Neutrophil (primary cell): Measurements from ENCODE around the gene SHISA9.

ENCODE experiments used
- H3K27ac ChIP-seq: fragments of 200-600 bp; sonication (generic); 2 replicates; pipeline ENCODE4 v1.5.1; 2016; ENCODE audit warnings: mild to moderate bottlenecking, moderate library complexity
- H3K27me3 ChIP-seq: fragments of 200-600 bp; sonication (generic); 2 replicates; pipeline ENCODE4 v1.6.0; 2016; ENCODE audit warnings: mild to moderate bottlenecking
- H3K36me3 ChIP-seq: fragments of 200-600 bp; sonication (generic); 2 replicates; pipeline ENCODE4 v1.5.1; 2017
- H3K4me1 ChIP-seq, 2 experiments: fragments of 200-600 bp in 1 of 2; sonication (generic) in 1 of 2; 1 replicate in 1 of 2; 2 replicates in 1 of 2; pipeline versions ENCODE4 v1.5.1 to v1.6.1; 2013 to 2016; ENCODE audit warnings: low read depth in 1 of 2, low read length in 1 of 2, mild to moderate bottlenecking in 1 of 2, moderate library complexity in 1 of 2; ENCODE audit not compliant: control insufficient read depth in 1 of 2, insufficient read depth in 1 of 2
- H3K4me3 ChIP-seq, 2 experiments: fragments of 200-600 bp in 1 of 2; sonication (generic) in 1 of 2; 1 replicate in 1 of 2; 2 replicates in 1 of 2; pipeline ENCODE4 v1.5.1; 2013 to 2016; ENCODE audit warnings: low read depth in 1 of 2, low read length in 1 of 2, mild to moderate bottlenecking in 1 of 2, moderate library complexity in 1 of 2
- H3K9me3 ChIP-seq: fragments of 200-600 bp; sonication (generic); 2 replicates; pipeline ENCODE4 v1.5.1; 2016
- CTCF ChIP-seq: fragments of 200-600 bp; sonication (generic); IDR thresholded peaks from 2 replicates; pipeline ENCODE4 v1.5.1; 2016; ENCODE audit warnings: antibody characterized with exemption

SHISA9 gene

GRCh38 chr16:13041180-13041579, 139.8 kb downstream of the SHISA9 start:
- H3K4me1 ChIP-seq, result no peaks in the 10 kb centered on the region
- no peaks in the 10 kb centered on the region for H3K27me3 ChIP-seq
- no peak overlapping the region for H3K4me3 ChIP-seq
- H3K27ac ChIP-seq, result no peak overlapping the region
- TF ChIP-seq CTCF, result no peak
- H3K9me3 ChIP-seq, result no peaks in the 10 kb centered on the region
- H3K36me3 ChIP-seq, result no peaks in the 10 kb centered on the region

GRCh38 chr16:13041646-13042290, 140.4 kb downstream of the SHISA9 start:
- Histone ChIP-seq H3K27ac (no peak overlapping the region), H3K27me3 (no peaks in the 10 kb centered on the region), H3K36me3 (no peaks in the 10 kb centered on the region), H3K4me1 (no peaks in the 10 kb centered on the region), H3K4me3 (no peak overlapping the region), H3K9me3 (no peaks in the 10 kb centered on the region)
- no peak for TF ChIP-seq CTCF

GRCh38 chr16:13042291-13042685, 140.9 kb downstream of the SHISA9 start:
- Histone ChIP-seq H3K4me1 (no peaks in the 10 kb centered on the region), H3K36me3 (no peaks in the 10 kb centered on the region), H3K9me3 (no peaks in the 10 kb centered on the region), H3K27me3 (no peaks in the 10 kb centered on the region), H3K4me3 (no peak overlapping the region), H3K27ac (no peak overlapping the region)
- TF ChIP-seq CTCF, result no peak

GRCh38 chr16:13046061-13046821, 144.8 kb downstream of the SHISA9 start:
- Histone ChIP-seq H3K4me3 (no peak overlapping the region), H3K27ac (no peak overlapping the region), H3K36me3 (no peaks in the 10 kb centered on the region), H3K27me3 (no peaks in the 10 kb centered on the region), H3K9me3 (no peaks in the 10 kb centered on the region), H3K4me1 (no peaks in the 10 kb centered on the region)
- no peak for TF ChIP-seq CTCF

- Histone ChIP-seq H3K4me1 (no peaks in the 10 kb centered on the region), H3K4me3 (no peak overlapping the region), H3K27ac (no peak overlapping the region), H3K27me3 (no peaks in the 10 kb centered on the region), H3K36me3 (no peaks in the 10 kb centered on the region), H3K9me3 (no peaks in the 10 kb centered on the region)
- TF ChIP-seq CTCF, result no peak
Measured at GRCh38 chr16:13047276-13047675, 145.9 kb downstream of the SHISA9 start.
